ENCODE measurements around the gene ZNF445. TPM values are rescaled to one million over a fixed set of nuclear protein-coding genes. Genes with fewer than 3 reads are reported as not detected.

The ZNF445 gene
- total RNA-seq, 4 donors from 2014 or later: 9.6 to 15.7 (median 13.6) TPM

- Histone ChIP-seq H3K27ac (no peak overlapping the region), H3K9me3 (no peaks in the 10 kb centered on the region), H3K4me1 (no peaks in the 10 kb centered on the region), H3K4me3 (no peak overlapping the region), H3K27me3 (no peaks in the 10 kb centered on the region), H3K36me3 (peaks cover 0 to 9% (median 0%) of the 10 kb centered on the region in 3 donors)
- 64 to 86% methylated on average over 4 to 11 of the region's 11 CpGs for WGBS, 2 donors
- TF ChIP-seq EP300 (IDR thresholded peaks at IDR 0.05) (no peak), POLR2A (IDR thresholded peaks at IDR 0.05) (no peak)
- TF ChIP-seq, protein P1, sequence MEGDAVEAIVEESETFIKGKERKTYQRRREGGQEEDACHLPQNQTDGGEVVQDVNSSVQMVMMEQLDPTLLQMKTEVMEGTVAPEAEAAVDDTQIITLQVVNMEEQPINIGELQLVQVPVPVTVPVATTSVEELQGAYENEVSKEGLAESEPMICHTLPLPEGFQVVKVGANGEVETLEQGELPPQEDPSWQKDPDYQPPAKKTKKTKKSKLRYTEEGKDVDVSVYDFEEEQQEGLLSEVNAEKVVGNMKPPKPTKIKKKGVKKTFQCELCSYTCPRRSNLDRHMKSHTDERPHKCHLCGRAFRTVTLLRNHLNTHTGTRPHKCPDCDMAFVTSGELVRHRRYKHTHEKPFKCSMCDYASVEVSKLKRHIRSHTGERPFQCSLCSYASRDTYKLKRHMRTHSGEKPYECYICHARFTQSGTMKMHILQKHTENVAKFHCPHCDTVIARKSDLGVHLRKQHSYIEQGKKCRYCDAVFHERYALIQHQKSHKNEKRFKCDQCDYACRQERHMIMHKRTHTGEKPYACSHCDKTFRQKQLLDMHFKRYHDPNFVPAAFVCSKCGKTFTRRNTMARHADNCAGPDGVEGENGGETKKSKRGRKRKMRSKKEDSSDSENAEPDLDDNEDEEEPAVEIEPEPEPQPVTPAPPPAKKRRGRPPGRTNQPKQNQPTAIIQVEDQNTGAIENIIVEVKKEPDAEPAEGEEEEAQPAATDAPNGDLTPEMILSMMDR (IDR thresholded peaks at IDR 0.05): no peak
- DNase-seq (ENCODE audit: low spot score in 2 of 2): no peak
Measured at GRCh38 chr3:44415421-44415820, 62.0 kb downstream of the ZNF445 start.

- no peaks in the 10 kb centered on the region for H3K27me3 ChIP-seq
- H3K27ac ChIP-seq: no peak overlapping the region
- DNase-seq (ENCODE audit: low spot score in 2 of 2): no peak
- H3K4me3 ChIP-seq: no peak overlapping the region
- no peak for TF ChIP-seq EP300 (IDR thresholded peaks at IDR 0.05)
- TF ChIP-seq, protein P1 (IDR thresholded peaks at IDR 0.05): no peak
- TF ChIP-seq POLR2A (IDR thresholded peaks at IDR 0.05): no peak
- no peaks in the 10 kb centered on the region for H3K9me3 ChIP-seq
- 74 to 89% methylated on average over 9 to 10 of the region's 11 CpGs for WGBS, 2 donors
- H3K36me3 ChIP-seq: peaks cover 0 to 17% (median 0%) of the 10 kb centered on the region in 3 donors
- H3K4me1 ChIP-seq: no peaks in the 10 kb centered on the region
Measured at GRCh38 chr3:44414517-44415090, 62.9 kb downstream of the ZNF445 start.

GRCh38 chr3:44412365-44412764 lies 65.1 kb downstream of the ZNF445 start:
- H3K36me3 ChIP-seq: peaks cover 0 to 20% (median 0%) of the 10 kb centered on the region in 3 donors
- H3K27ac ChIP-seq: no peak overlapping the region
- TF ChIP-seq EP300 (IDR thresholded peaks at IDR 0.05): no peak
- no peak for TF ChIP-seq POLR2A (IDR thresholded peaks at IDR 0.05)
- TF ChIP-seq, protein P1 (IDR thresholded peaks at IDR 0.05): no peak
- no peaks in the 10 kb centered on the region for H3K4me1 ChIP-seq
- 76 to 85% methylated on average over 10 of the region's 10 CpGs for whole genome bisulfite sequencing, 2 donors
- no peak for DNase-seq (ENCODE audit: low spot score in 2 of 2)
- H3K4me3 ChIP-seq: no peak overlapping the region
- no peaks in the 10 kb centered on the region for H3K27me3 ChIP-seq
- no peaks in the 10 kb centered on the region for H3K9me3 ChIP-seq

DNA sequence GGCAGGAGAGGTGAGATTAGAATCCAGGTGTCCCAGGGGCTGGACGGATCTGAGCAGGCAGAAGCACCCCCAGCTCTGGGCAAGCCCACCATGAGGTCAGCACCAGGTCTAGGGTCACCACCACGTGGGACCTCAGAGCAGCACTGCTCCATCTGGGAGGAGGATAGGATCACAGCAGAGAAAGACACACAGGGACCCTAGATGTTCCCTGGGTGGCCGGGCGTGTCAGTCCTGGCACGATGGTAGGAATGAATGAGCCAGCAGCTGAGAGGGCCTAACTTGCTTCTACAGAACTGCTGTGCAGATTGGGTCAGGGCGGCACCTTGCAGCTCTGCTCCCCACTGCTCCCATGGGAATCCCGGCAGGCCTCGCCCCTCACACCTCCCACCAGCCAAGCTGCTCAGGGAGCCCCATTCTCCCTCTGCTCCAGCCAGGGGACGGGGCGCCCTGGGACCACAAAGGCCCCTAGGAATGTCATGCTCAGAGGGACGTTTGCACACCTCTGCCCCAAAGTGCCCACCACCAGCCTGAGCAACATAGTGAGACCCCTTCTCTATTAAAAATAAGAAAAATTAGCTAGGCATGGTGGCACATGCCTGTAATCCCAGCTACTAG lies 66.3 kb downstream of the ZNF445 start:
- Histone ChIP-seq H3K9me3 (no peaks in the 10 kb centered on the region), H3K27me3 (no peaks in the 10 kb centered on the region), H3K27ac (no peak overlapping the region), H3K36me3 (peaks cover 0 to 20% (median 0%) of the 10 kb centered on the region in 3 donors), H3K4me3 (no peak overlapping the region), H3K4me1 (no peaks in the 10 kb centered on the region)
- WGBS, 2 donors: 80 to 85% methylated on average over 5 to 11 of the region's 11 CpGs
- TF ChIP-seq, protein P1 (IDR thresholded peaks at IDR 0.05): no peak
- TF ChIP-seq EP300 (IDR thresholded peaks at IDR 0.05) (no peak), POLR2A (IDR thresholded peaks at IDR 0.05) (no peak)
- no peak for DNase-seq (ENCODE audit: low spot score in 2 of 2)

GRCh38 chr3:44409640-44410410 lies 67.6 kb downstream of the ZNF445 start:
- WGBS, 2 donors: 89 to 95% methylated on average over 3 to 4 of the region's 4 CpGs
- no peak for DNase-seq (ENCODE audit: low spot score in 2 of 2)
- Histone ChIP-seq H3K4me1 (no peaks in the 10 kb centered on the region), H3K36me3 (peaks cover 0 to 26% (median 0%) of the 10 kb centered on the region in 3 donors), H3K9me3 (no peaks in the 10 kb centered on the region), H3K27ac (peak overlapping the region in 1 of 4 donors; percentile 40), H3K27me3 (no peaks in the 10 kb centered on the region), H3K4me3 (no peak overlapping the region)
- TF ChIP-seq POLR2A (IDR thresholded peaks at IDR 0.05): no peak
- TF ChIP-seq, protein P1 (IDR thresholded peaks at IDR 0.05): no peak
- no peak for TF ChIP-seq EP300 (IDR thresholded peaks at IDR 0.05)
